Ovary (tissue), 3 donors: ENCODE results near the gene TCERG1L.
"Not testable (repeated sequence)": the region's sequence is repeated elsewhere in the genome, so short reads cannot be mapped to it uniquely, and the experiment has no call there.

Experiments
- CTCF ChIP-seq, 3 donors: fragments of 450-650 bp in 2 of 3; fragments of 200-600 bp in 1 of 3; IDR thresholded peaks; one replicate each; pipeline versions ENCODE4 v1.5.1 to v1.8.0; 2016 to 2022; ENCODE audit warnings: antibody characterized with exemption in 3 of 3, mild to moderate bottlenecking in 1 of 3
- POLR2A ChIP-seq: fragments of 450-650 bp; IDR thresholded peaks from one replicate; pipeline ENCODE4 v1.6.1; 2017; ENCODE audit warnings: antibody characterized with exemption, mild to moderate bottlenecking, moderate library complexity
- donor health status: DM: no; HTN: no; CAD: no.

GRCh38 chr10:131078882-131079280 is 232.6 kb downstream of the TCERG1L start:
- TF ChIP-seq CTCF (IDR thresholded peaks at IDR 0.05); POLR2A: not testable (repeated sequence)
